HUES6 (cell line): ENCODE results near the gene NAT9.

Source experiments
- H3K27ac ChIP-seq: 2 replicates; pipeline ENCODE4 v1.7.0; 2013; ENCODE audit warnings: low read depth, mild to moderate bottlenecking, low read length, inconsistent platforms
- H3K27me3 ChIP-seq: 2 replicates; pipeline ENCODE4 v1.6.1; 2013; ENCODE audit warnings: low read length; ENCODE audit not compliant: control insufficient read depth, insufficient read depth
- H3K36me3 ChIP-seq: 2 replicates; pipeline ENCODE4 v1.6.1; 2013; ENCODE audit warnings: low read length; ENCODE audit not compliant: control insufficient read depth, insufficient read depth
- H3K4me1 ChIP-seq: 2 replicates; pipeline ENCODE4 v1.6.1; 2013; ENCODE audit warnings: low read length; ENCODE audit not compliant: control insufficient read depth, insufficient read depth
- H3K4me3 ChIP-seq: 2 replicates; pipeline ENCODE4 v1.5.1; 2013; ENCODE audit warnings: low read depth, low read length
- H3K9ac ChIP-seq: one replicate; pipeline ENCODE4 v1.6.1; 2013; ENCODE audit warnings: mild to moderate bottlenecking, low read length
- H3K9me3 ChIP-seq: 2 replicates; pipeline ENCODE4 v1.6.1; 2013; ENCODE audit warnings: low read depth, low read length; ENCODE audit not compliant: control insufficient read depth, insufficient read depth

The NAT9 gene

GRCh38 chr17:74790161-74791058 lies 14.3 kb upstream of the NAT9 start:
- Histone ChIP-seq H3K4me1 (no peaks in the 10 kb centered on the region), H3K9ac (no peak overlapping the region), H3K9me3 (no peaks in the 10 kb centered on the region), H3K27me3 (no peaks in the 10 kb centered on the region), H3K27ac (no peak overlapping the region), H3K36me3 (peaks cover 38% of the 10 kb centered on the region), H3K4me3 (no peak overlapping the region)

GRCh38 chr17:74786431-74787055 lies 10.4 kb upstream of the NAT9 start:
- Histone ChIP-seq H3K27me3 (no peaks in the 10 kb centered on the region), H3K9me3 (no peaks in the 10 kb centered on the region), H3K4me3 (no peak overlapping the region), H3K4me1 (peaks cover 7% of the 10 kb centered on the region), H3K9ac (no peak overlapping the region), H3K27ac (no peak overlapping the region), H3K36me3 (peaks cover 18% of the 10 kb centered on the region)

DNA sequence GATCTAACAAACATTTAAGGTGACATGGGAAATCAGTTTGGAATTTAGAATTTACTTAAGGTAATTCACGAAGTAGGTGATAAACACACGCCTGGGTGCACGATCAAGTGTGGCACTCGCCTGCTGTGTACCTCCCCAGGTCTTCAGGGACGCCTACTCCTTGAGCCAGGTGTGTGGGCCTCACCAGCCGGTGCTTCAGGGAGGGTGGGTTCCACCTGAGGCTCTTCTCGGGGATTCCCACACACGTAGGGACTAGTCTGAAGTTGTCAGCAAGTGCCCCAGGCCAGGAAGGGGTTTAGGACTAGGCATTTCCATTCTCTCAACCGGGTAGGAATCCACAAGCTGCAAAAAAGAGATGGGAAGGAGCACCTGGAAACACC lies 9.8 kb upstream of the NAT9 start:
- Histone ChIP-seq H3K4me1 (peaks cover 7% of the 10 kb centered on the region), H3K4me3 (no peak overlapping the region), H3K27me3 (no peaks in the 10 kb centered on the region), H3K36me3 (peaks cover 18% of the 10 kb centered on the region), H3K9me3 (no peaks in the 10 kb centered on the region), H3K9ac (no peak overlapping the region), H3K27ac (no peak overlapping the region)

- Histone ChIP-seq H3K4me3 (no peak overlapping the region), H3K27ac (no peak overlapping the region), H3K27me3 (no peaks in the 10 kb centered on the region), H3K36me3 (peaks cover 16% of the 10 kb centered on the region), H3K4me1 (peaks cover 7% of the 10 kb centered on the region), H3K9me3 (no peaks in the 10 kb centered on the region), H3K9ac (no peak overlapping the region)
Observed at GRCh38 chr17:74785096-74785980, 9.2 kb upstream of the NAT9 start.

DNA sequence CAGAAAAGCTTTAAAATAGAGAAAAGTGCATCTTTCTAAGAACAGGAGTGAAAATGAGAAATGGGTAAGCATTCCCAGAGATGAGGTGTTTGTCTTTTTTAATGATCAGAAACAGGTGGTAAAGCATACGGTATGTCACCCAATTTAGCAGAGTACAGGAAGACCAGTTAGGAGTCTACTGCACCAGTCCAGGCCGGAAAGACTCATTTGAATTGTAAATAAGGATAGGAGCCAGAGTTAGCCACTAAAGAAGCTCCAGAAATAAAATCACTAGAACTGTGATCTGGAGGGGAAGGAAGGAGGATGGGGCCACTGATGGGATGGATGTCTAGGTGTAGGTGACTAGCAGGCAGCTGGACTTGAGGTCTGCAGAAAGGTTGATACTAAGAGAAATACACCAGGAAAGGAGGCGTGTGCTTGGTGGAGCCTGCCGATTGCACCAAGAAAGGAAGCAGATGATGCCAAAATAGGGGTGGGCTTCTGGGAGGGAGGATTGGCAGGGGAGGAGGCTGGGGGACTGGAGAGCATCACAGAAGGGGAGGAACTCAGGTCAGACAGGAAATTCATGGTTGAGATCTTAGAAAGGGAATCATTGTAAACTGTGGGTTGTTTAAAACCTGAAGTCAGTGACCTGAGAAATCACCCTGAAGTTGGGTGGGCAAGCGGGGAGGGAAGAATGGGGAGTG lies 8.1 kb upstream of the NAT9 start:
- H3K9ac ChIP-seq, result no peak overlapping the region
- H3K4me3 ChIP-seq, result no peak overlapping the region
- no peaks in the 10 kb centered on the region for H3K27me3 ChIP-seq
- H3K27ac ChIP-seq, result no peak overlapping the region
- H3K36me3 ChIP-seq, result peaks cover 17% of the 10 kb centered on the region
- no peaks in the 10 kb centered on the region for H3K9me3 ChIP-seq
- peaks cover 14% of the 10 kb centered on the region for H3K4me1 ChIP-seq

- no peaks in the 10 kb centered on the region for H3K9me3 ChIP-seq
- no peak overlapping the region for H3K9ac ChIP-seq
- H3K27ac ChIP-seq, result no peak overlapping the region
- H3K4me1 ChIP-seq, result peaks cover 14% of the 10 kb centered on the region
- H3K4me3 ChIP-seq, result no peak overlapping the region
- H3K27me3 ChIP-seq, result no peaks in the 10 kb centered on the region
- peaks cover 17% of the 10 kb centered on the region; the same call in 1 of the 2 replicates for H3K36me3 ChIP-seq
Observed at GRCh38 chr17:74782571-74782970, 6.4 kb upstream of the NAT9 start.

- no peak overlapping the region for H3K27ac ChIP-seq
- peaks cover 20% of the 10 kb centered on the region for H3K4me1 ChIP-seq
- no peak overlapping the region for H3K9ac ChIP-seq
- peaks cover 17% of the 10 kb centered on the region; the same call in 1 of the 2 replicates for H3K36me3 ChIP-seq
- H3K27me3 ChIP-seq, result no peaks in the 10 kb centered on the region
- no peaks in the 10 kb centered on the region for H3K9me3 ChIP-seq
- H3K4me3 ChIP-seq, result no peak overlapping the region
Observed at GRCh38 chr17:74780443-74781238, 4.5 kb upstream of the NAT9 start.

GRCh38 chr17:74779948-74780400 lies 3.8 kb upstream of the NAT9 start:
- Histone ChIP-seq H3K36me3 (peaks cover 12% of the 10 kb centered on the region; the same call in 1 of the 2 replicates), H3K4me3 (no peak overlapping the region)

GRCh38 chr17:74779501-74779900 lies 3.4 kb upstream of the NAT9 start:
- Histone ChIP-seq H3K4me3 (no peak overlapping the region), H3K36me3 (peaks cover 12% of the 10 kb centered on the region; the same call in 1 of the 2 replicates), H3K4me1 (peaks cover 20% of the 10 kb centered on the region), H3K27ac (no peak overlapping the region), H3K9ac (peak overlapping the region; percentile 22), H3K27me3 (no peaks in the 10 kb centered on the region), H3K9me3 (no peaks in the 10 kb centered on the region)

More at GRCh38 chr17:74779948-74780400, 3.8 kb upstream of the NAT9 start:
- peak overlapping the region; percentile 22 for H3K9ac ChIP-seq
- H3K4me1 ChIP-seq, result peaks cover 20% of the 10 kb centered on the region
- no peak overlapping the region for H3K27ac ChIP-seq
- no peaks in the 10 kb centered on the region for H3K27me3 ChIP-seq
- no peaks in the 10 kb centered on the region for H3K9me3 ChIP-seq

GRCh38 chr17:74778960-74779359 lies 2.8 kb upstream of the NAT9 start:
- Histone ChIP-seq H3K4me1 (peaks cover 20% of the 10 kb centered on the region), H3K9me3 (no peaks in the 10 kb centered on the region), H3K27me3 (no peaks in the 10 kb centered on the region), H3K4me3 (no peak overlapping the region), H3K36me3 (peaks cover 16% of the 10 kb centered on the region), H3K9ac (no peak overlapping the region), H3K27ac (no peak overlapping the region)
